ENCODE data around the gene GPR27.

GRCh38 chr3:71803248-71803647, 49.6 kb downstream of the GPR27 start:
- no peak for TF ChIP-seq POLR2A (IDR thresholded peaks at IDR 0.05; ENCODE audit: low read depth, low read length)
- no peak for TF ChIP-seq POLR2AphosphoS5 (IDR thresholded peaks at IDR 0.05; ENCODE audit: low read depth, low read length)
- TF ChIP-seq TAF1 (IDR thresholded peaks at IDR 0.05; ENCODE audit: borderline replicate concordance, low read depth, low read length), result no peak
